Measurements from ENCODE around the gene JAK1.

JAK1 gene

GRCh38 chr1:64856553-64856952 lies 109.8 kb downstream of the JAK1 start:
- H3K4me3 ChIP-seq (ENCODE audit: insufficient read depth, low read depth, low read length), result no peak overlapping the region
- H3K4me1 ChIP-seq (ENCODE audit: control insufficient read depth, insufficient read depth, low read length), result no peaks in the 10 kb centered on the region
- H3K9me3 ChIP-seq (ENCODE audit: control insufficient read depth, low read length), result no peaks in the 10 kb centered on the region
- H3K27ac ChIP-seq (ENCODE audit: insufficient read depth, low read depth, low read length, poor library complexity, severe bottlenecking), result no peak overlapping the region
- H3K27me3 ChIP-seq (ENCODE audit: control insufficient read depth, insufficient read depth, low read length, poor library complexity, severe bottlenecking), result no peaks in the 10 kb centered on the region
- 90 to 94% methylated on average over 10 of the region's 10 CpGs for WGBS, 2 experiments
- H3K36me3 ChIP-seq (ENCODE audit: control insufficient read depth, insufficient read depth, low read length), result no peaks in the 10 kb centered on the region

- Histone ChIP-seq H3K9me3 (ENCODE audit: control insufficient read depth, low read length) (no peaks in the 10 kb centered on the region), H3K27ac (ENCODE audit: insufficient read depth, low read depth, low read length, poor library complexity, severe bottlenecking) (no peak overlapping the region), H3K4me3 (ENCODE audit: insufficient read depth, low read depth, low read length) (no peak overlapping the region), H3K27me3 (ENCODE audit: control insufficient read depth, insufficient read depth, low read length, poor library complexity, severe bottlenecking) (no peaks in the 10 kb centered on the region), H3K36me3 (ENCODE audit: control insufficient read depth, insufficient read depth, low read length) (no peaks in the 10 kb centered on the region), H3K4me1 (ENCODE audit: control insufficient read depth, insufficient read depth, low read length) (no peaks in the 10 kb centered on the region)
- WGBS, 2 experiments, result 84 to 86% methylated on average over 8 of the region's 8 CpGs
These were observed 110.8 kb downstream of the JAK1 start for GRCh38 chr1:64855557-64855956.

- WGBS, 2 experiments, result 90 to 96% methylated on average over 4 to 5 of the region's 5 CpGs
- Histone ChIP-seq H3K27me3 (ENCODE audit: control insufficient read depth, insufficient read depth, low read length, poor library complexity, severe bottlenecking) (no peaks in the 10 kb centered on the region), H3K4me1 (ENCODE audit: control insufficient read depth, insufficient read depth, low read length) (no peaks in the 10 kb centered on the region), H3K27ac (ENCODE audit: insufficient read depth, low read depth, low read length, poor library complexity, severe bottlenecking) (no peak overlapping the region), H3K36me3 (ENCODE audit: control insufficient read depth, insufficient read depth, low read length) (no peaks in the 10 kb centered on the region), H3K4me3 (ENCODE audit: insufficient read depth, low read depth, low read length) (no peak overlapping the region), H3K9me3 (ENCODE audit: control insufficient read depth, low read length) (no peaks in the 10 kb centered on the region)
These were observed 111.7 kb downstream of the JAK1 start for GRCh38 chr1:64854674-64855073.

- 82 to 88% methylated on average over 7 of the region's 7 CpGs for WGBS, 2 experiments
- Histone ChIP-seq H3K27ac (ENCODE audit: insufficient read depth, low read depth, low read length, poor library complexity, severe bottlenecking) (no peak overlapping the region), H3K4me1 (ENCODE audit: control insufficient read depth, insufficient read depth, low read length) (no peaks in the 10 kb centered on the region), H3K36me3 (ENCODE audit: control insufficient read depth, insufficient read depth, low read length) (no peaks in the 10 kb centered on the region), H3K27me3 (ENCODE audit: control insufficient read depth, insufficient read depth, low read length, poor library complexity, severe bottlenecking) (no peaks in the 10 kb centered on the region), H3K4me3 (ENCODE audit: insufficient read depth, low read depth, low read length) (no peak overlapping the region), H3K9me3 (ENCODE audit: control insufficient read depth, low read length) (no peaks in the 10 kb centered on the region)
These were observed 114.7 kb downstream of the JAK1 start for GRCh38 chr1:64851664-64852063.

GRCh38 chr1:64850846-64851245 lies 115.5 kb downstream of the JAK1 start:
- Histone ChIP-seq H3K9me3 (ENCODE audit: control insufficient read depth, low read length) (no peaks in the 10 kb centered on the region), H3K4me3 (ENCODE audit: insufficient read depth, low read depth, low read length) (no peak overlapping the region), H3K27ac (ENCODE audit: insufficient read depth, low read depth, low read length, poor library complexity, severe bottlenecking) (no peak overlapping the region), H3K4me1 (ENCODE audit: control insufficient read depth, insufficient read depth, low read length) (no peaks in the 10 kb centered on the region), H3K36me3 (ENCODE audit: control insufficient read depth, insufficient read depth, low read length) (no peaks in the 10 kb centered on the region), H3K27me3 (ENCODE audit: control insufficient read depth, insufficient read depth, low read length, poor library complexity, severe bottlenecking) (no peaks in the 10 kb centered on the region)
- 87% methylated on average over 10 of the region's 10 CpGs for WGBS, 2 experiments

- Histone ChIP-seq H3K4me1 (ENCODE audit: control insufficient read depth, insufficient read depth, low read length) (no peaks in the 10 kb centered on the region), H3K36me3 (ENCODE audit: control insufficient read depth, insufficient read depth, low read length) (no peaks in the 10 kb centered on the region), H3K4me3 (ENCODE audit: insufficient read depth, low read depth, low read length) (no peak overlapping the region), H3K27me3 (ENCODE audit: control insufficient read depth, insufficient read depth, low read length, poor library complexity, severe bottlenecking) (no peaks in the 10 kb centered on the region), H3K27ac (ENCODE audit: insufficient read depth, low read depth, low read length, poor library complexity, severe bottlenecking) (no peak overlapping the region), H3K9me3 (ENCODE audit: control insufficient read depth, low read length) (no peaks in the 10 kb centered on the region)
- 91 to 94% methylated on average over 11 of the region's 11 CpGs for WGBS, 2 experiments
These were observed 116.4 kb downstream of the JAK1 start for GRCh38 chr1:64849942-64850341.

GRCh38 chr1:64848803-64849202 lies 117.5 kb downstream of the JAK1 start:
- H3K27ac ChIP-seq (ENCODE audit: insufficient read depth, low read depth, low read length, poor library complexity, severe bottlenecking), result no peak overlapping the region
- H3K4me3 ChIP-seq (ENCODE audit: insufficient read depth, low read depth, low read length), result no peak overlapping the region
- 92 to 94% methylated on average over 4 of the region's 4 CpGs for WGBS, 2 experiments
- no peaks in the 10 kb centered on the region for H3K9me3 ChIP-seq (ENCODE audit: control insufficient read depth, low read length)
- H3K4me1 ChIP-seq (ENCODE audit: control insufficient read depth, insufficient read depth, low read length), result no peaks in the 10 kb centered on the region
- H3K36me3 ChIP-seq (ENCODE audit: control insufficient read depth, insufficient read depth, low read length), result no peaks in the 10 kb centered on the region
- no peaks in the 10 kb centered on the region for H3K27me3 ChIP-seq (ENCODE audit: control insufficient read depth, insufficient read depth, low read length, poor library complexity, severe bottlenecking)

- H3K9me3 ChIP-seq (ENCODE audit: control insufficient read depth, low read length), result no peaks in the 10 kb centered on the region
- H3K36me3 ChIP-seq (ENCODE audit: control insufficient read depth, insufficient read depth, low read length), result no peaks in the 10 kb centered on the region
- no peaks in the 10 kb centered on the region for H3K4me1 ChIP-seq (ENCODE audit: control insufficient read depth, insufficient read depth, low read length)
- WGBS, 2 experiments, result 92 to 93% methylated on average over 3 of the region's 3 CpGs
- no peaks in the 10 kb centered on the region for H3K27me3 ChIP-seq (ENCODE audit: control insufficient read depth, insufficient read depth, low read length, poor library complexity, severe bottlenecking)
- no peak overlapping the region for H3K27ac ChIP-seq (ENCODE audit: insufficient read depth, low read depth, low read length, poor library complexity, severe bottlenecking)
- H3K4me3 ChIP-seq (ENCODE audit: insufficient read depth, low read depth, low read length), result no peak overlapping the region
These were observed 118.2 kb downstream of the JAK1 start for GRCh38 chr1:64848136-64848535.

GRCh38 chr1:64847666-64848065 lies 118.7 kb downstream of the JAK1 start:
- no peaks in the 10 kb centered on the region for H3K27me3 ChIP-seq (ENCODE audit: control insufficient read depth, insufficient read depth, low read length, poor library complexity, severe bottlenecking)
- H3K36me3 ChIP-seq (ENCODE audit: control insufficient read depth, insufficient read depth, low read length), result no peaks in the 10 kb centered on the region
- 79 to 82% methylated on average over 4 of the region's 4 CpGs for WGBS, 2 experiments

GRCh38 chr1:64846573-64847430 lies 119.5 kb downstream of the JAK1 start:
- Histone ChIP-seq H3K27me3 (ENCODE audit: control insufficient read depth, insufficient read depth, low read length, poor library complexity, severe bottlenecking) (no peaks in the 10 kb centered on the region), H3K4me3 (ENCODE audit: insufficient read depth, low read depth, low read length) (no peak overlapping the region), H3K9me3 (ENCODE audit: control insufficient read depth, low read length) (no peaks in the 10 kb centered on the region), H3K27ac (ENCODE audit: insufficient read depth, low read depth, low read length, poor library complexity, severe bottlenecking) (no peak overlapping the region), H3K4me1 (ENCODE audit: control insufficient read depth, insufficient read depth, low read length) (no peaks in the 10 kb centered on the region), H3K36me3 (ENCODE audit: control insufficient read depth, insufficient read depth, low read length) (no peaks in the 10 kb centered on the region)
- WGBS, 2 experiments, result 90% methylated on average over 10 of the region's 10 CpGs

More at GRCh38 chr1:64847666-64848065, 118.7 kb downstream of the JAK1 start:
- Histone ChIP-seq H3K4me3 (ENCODE audit: insufficient read depth, low read depth, low read length) (no peak overlapping the region), H3K9me3 (ENCODE audit: control insufficient read depth, low read length) (no peaks in the 10 kb centered on the region), H3K4me1 (ENCODE audit: control insufficient read depth, insufficient read depth, low read length) (no peaks in the 10 kb centered on the region), H3K27ac (ENCODE audit: insufficient read depth, low read depth, low read length, poor library complexity, severe bottlenecking) (no peak overlapping the region)
